HG03139 (cell line): ENCODE results near the gene HMCN2.

Source experiments
- ATAC-seq: cut with Tn5 transposase; IDR thresholded peaks from one replicate; pipeline ENCODE4 v1.9.1; 2021; ENCODE audit not compliant: unreplicated experiment

HMCN2 gene

DNA sequence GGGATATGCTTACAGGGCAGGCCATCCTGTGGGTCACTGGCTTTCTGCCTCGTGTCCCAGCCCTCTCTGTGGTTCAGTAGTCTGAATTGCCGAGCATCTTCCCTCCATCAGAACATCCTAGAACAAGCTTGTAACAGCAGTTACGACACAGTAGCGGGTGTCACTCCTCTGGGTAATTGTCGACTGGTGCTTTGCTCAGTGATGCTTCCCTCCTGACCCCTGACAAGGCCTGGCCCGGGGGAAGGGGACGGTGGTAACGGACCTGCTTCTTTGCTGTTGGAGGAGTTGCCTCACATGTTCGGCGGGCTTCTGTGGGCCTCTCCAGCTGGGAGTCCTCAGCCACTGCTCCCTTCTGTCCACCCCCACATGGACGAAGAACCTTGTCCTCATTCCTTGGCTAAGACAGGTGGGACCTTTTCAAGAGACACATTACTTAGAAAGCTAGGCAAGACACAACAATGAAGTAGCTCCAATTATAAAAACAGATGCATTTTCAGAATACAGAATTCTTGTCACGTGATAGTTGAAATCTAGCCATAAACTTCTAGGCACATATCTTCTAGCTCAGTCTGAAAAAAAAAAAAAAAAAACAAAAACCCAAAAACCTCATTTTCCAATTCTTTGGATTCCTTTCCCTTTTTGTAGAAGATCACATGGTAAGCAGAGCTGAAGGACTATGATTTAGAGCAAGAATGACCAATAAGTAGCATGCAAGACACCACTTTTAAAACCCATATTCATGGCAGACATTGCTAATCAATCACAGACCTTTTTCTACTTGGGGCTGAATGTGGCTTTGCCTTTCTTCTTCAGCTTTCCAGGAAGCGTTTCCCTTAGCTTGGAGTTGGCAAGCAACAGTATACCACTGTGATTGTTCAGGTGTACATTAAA, 25.0 kb downstream of the HMCN2 start:
- ATAC-seq, result no peak

DNA sequence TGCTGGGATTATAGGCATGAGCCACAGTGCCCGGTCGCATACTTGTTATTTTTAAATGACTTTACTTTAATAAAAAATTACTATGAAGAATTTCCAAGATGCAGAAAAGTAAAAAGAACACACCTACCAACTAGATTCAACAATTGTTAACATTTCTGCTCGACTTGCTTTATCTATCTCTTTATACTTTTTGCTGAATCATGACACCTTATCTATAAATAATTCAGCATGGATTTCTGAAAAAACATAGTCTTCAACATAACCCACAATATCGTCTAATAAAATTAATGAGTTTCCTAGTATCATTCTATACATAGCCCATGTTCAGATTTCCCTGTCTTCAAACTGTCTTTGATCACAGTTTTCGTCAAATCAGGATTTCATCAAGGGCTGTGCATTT, 25.9 kb downstream of the HMCN2 start:
- no peak for ATAC-seq

DNA sequence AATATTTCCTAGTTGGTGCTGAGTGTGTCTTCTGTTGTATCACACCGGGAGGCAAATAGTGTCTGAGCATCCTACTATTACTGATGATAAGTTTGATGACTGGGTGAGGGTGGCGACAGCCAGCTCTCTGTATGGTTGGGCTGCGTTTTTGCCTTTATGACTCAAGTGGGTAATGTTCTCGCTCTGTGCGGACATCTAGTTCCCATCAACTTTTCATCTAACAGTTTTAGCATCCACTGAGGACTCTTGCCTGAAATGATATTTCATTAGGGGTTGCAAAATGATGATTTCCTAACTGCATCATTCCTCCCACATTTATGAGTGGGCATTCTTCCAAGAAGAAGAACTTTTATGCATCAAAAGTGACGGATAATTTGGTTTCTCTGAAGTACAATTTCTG, 26.5 kb downstream of the HMCN2 start:
- ATAC-seq, result no peak

DNA sequence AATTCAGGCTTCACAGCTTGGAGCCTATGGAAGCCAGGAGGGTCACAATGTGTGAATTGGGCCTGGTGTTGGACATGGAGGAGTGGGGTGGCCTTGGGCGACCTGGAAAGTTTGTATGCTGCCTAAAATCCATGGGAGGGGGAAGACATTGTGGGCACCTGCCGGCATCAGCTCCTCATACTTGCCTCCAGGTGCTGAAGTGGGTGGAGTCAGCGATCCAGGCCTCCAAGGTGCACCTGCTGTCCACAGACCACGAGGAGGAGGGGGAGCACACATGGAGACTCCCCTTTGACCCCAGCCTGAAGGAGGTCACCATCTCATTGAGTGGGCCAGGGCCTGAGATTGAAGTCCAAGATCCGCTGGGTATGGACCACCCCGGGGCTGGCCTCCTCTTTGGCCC, 29.1 kb downstream of the HMCN2 start:
- no peak for ATAC-seq

DNA sequence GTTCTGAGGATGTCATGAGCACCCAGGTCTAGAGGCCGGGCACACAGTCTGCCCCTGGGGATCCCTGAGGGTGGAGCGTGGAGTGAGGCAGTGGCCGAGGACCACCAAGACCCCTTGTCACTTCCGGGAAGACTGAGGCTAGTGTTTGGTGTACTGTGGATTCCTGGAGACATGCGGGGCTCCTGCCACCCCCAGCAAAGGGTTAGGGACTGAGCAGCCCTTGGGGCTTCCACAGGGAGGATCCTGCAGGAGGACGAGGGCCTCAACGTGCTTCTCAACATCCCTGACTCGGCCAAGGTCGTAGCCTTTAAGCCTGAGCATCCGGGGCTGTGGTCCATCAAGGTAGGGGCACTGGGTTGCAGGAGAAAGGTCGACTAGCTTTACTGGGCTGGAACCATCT, 29.9 kb downstream of the HMCN2 start:
- no peak for ATAC-seq

DNA sequence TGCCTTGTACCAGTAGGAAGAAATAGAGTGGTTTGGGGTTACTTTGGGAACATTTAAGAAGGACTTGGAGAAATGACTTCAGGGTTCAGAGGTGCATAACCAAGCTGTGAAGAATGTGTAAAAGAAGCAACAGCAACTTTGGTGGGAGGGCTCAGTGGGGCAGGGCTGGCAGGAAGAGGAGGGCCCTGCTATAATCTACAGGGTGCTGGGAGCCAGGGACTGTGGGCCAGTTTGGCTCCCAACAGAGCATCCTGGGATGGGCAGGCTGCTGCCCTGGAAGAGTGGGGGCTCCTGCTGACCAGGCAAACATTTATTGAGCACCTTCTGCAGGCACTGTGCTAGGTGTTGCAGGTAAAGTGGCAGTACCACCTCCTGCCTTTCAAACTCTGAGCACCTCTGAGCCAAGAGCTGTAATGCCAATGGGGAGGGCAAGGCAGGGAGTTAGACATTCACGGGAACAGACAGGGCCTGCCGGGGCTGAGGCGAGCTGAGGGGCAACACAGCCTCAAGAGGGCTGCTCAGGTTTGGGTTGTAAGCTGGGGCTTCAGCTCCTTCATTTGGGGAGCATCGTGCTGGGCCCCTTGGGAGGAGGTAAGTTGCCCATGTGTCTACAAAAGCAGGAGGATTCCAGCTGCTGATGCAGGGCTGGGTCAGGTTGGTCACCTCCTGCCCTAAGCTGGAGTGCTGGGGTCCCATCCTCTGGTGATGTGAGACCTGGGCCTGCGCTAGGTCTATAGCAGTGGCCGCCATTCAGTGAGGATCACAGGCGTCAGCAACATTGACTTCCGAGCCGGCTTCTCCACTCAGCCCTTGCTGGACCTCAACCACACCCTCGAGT, 30.6 kb downstream of the HMCN2 start:
- no peak for ATAC-seq

DNA sequence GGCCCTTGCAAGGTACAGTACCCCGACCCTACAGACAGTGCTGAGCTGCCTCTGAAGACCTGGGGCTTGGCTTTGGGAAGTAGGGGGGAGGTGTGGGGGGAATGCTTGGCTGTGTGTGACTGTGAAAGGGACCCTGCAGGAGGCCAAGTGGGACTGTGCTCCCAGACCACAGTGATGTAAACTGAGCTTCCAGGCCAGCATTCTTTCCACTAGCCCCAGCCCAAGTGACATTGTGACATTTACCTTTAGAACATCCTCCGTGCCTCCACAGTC, 31.2 kb downstream of the HMCN2 start:
- no peak for ATAC-seq

DNA sequence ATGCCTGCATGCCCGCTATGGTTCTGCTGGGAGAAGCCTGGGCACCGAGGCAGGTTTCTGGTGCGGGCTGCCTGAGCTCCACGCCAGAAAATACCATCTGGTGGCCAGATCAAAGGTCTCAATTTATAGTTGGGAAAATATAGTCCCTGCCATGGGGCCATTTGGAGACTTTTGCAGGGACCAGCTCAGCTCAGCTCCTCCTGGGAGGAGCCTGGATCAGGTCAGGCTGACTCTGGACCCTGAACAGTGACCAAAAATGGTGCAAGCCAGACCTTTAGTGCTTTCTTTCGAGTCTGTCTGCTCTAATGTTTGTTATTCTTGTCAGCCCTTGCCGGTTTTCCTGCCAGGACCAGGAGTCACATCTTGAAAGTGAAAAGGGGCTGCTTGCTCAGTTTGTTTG, 31.8 kb downstream of the HMCN2 start:
- no peak for ATAC-seq

DNA sequence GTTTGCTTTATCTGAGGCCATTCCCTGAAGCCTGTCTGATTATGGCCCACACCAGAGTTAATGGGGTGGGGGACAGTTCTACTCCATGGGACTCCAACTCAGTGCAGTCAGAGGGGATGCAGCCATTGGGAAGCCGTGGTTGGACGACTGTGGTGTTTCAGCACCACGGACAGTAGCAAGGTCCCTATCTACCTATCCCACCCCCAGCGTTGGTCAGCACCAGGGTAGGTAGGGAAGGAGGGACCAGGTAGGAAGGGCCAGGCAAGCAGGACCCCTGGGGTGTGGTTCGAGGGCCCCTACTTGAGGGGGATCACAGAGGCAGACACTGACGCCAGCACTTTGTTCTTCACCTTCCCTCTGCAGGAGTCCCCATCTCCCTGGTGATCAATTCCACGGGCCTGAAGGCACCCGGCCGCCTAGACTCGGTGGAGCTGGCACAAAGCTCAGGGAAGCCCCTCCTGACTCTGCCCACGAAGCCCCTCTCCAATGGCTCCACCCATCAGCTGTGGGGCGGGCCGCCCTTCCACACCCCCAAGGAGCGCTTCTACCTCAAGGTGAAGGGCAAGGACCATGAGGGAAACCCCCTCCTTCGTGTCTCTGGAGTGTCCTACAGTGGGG, 33.2 kb downstream of the HMCN2 start:
- no peak for ATAC-seq

DNA sequence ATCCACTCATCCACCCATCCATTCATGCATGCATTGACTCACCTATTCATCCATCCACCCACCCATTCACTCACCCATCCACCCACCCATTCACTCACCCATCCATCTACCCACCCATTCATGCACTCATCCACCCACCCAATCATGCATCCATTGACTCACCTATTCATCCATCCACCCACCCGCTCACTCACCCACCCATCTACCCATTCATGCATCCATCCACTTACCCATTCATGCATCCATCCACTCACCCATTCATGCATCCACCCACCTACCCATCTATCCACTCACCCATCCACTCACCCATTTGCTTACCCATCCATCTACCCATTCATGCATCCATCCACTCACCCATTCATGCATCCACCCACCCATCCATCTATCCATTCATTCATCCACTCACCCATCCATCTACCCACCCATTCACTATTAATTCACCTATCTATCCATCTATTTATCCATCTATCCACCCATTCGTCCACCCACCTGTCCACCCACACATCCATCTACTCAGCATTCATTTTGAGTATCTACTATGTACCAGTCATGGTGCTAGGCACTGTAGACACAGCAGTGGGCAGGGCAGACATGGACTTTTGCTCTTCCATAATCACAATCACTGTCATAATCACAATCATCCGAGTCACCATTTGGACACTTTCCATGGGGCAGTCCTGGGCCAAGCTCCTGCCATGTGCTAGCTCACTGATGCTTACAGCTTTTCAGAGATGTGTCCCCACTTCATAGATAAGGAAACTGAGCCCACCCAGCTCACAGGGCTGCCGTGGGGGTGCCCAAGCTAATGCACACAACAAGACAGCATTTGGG, 34.4 kb downstream of the HMCN2 start:
- ATAC-seq, result no peak

DNA sequence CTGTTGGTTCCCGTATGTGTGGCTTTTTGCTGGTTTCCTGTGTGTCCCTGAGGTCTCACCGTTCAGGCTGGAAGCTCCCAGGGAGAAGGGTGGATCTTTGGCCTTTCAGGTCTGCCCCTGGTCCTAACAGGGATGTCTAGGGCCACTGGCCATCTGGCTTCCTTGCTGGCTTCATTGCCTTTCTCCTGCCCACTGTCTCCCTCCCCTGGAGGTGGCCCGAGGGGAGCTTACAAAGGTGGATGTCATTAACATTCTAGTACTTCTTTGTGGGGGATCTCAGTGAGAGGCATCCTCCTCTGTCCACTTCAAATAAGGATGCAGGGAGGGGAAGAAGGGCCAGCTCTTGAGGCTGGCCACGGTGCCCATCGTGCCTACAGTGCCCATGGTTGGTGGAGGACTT, 35.2 kb downstream of the HMCN2 start:
- ATAC-seq, result no peak

DNA sequence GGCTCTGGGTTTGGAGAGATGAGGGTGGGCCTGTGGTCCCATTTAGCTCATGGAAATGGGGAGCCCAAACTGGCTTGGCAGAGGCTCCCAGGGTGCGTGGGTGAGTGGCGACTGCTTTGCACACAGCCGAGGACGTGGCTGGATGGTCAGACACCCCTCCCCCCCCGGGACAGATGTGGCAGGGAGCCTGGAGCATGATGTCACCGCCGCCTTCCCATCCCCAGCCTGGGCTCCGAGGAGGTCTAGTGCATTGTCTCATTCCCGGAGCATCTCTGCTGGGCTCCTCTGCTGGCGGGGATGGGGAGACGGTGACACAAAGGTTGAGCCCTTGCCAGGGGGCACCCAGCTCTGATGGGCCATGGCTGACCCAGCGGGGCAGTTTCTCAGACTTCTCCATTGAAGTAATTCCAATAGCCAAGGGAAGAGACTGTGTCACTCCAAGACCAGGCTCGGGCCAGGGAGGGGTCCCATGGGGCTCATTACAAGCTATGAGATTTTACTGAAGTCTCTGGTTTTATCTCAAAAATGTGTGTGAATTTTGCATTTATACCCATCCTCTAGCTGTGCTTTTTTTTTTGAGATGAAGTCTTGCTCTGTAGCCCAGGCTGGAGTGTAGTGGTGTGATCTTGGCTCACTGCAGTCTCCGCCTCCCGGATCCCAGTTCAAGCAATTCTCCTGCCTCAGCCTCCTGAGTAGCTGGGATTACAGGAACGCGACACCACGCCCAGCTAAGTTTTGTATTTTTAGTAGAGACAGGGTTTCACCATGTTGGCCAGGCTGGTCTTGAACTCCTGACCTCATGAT, 36.1 kb downstream of the HMCN2 start:
- no peak for ATAC-seq

DNA sequence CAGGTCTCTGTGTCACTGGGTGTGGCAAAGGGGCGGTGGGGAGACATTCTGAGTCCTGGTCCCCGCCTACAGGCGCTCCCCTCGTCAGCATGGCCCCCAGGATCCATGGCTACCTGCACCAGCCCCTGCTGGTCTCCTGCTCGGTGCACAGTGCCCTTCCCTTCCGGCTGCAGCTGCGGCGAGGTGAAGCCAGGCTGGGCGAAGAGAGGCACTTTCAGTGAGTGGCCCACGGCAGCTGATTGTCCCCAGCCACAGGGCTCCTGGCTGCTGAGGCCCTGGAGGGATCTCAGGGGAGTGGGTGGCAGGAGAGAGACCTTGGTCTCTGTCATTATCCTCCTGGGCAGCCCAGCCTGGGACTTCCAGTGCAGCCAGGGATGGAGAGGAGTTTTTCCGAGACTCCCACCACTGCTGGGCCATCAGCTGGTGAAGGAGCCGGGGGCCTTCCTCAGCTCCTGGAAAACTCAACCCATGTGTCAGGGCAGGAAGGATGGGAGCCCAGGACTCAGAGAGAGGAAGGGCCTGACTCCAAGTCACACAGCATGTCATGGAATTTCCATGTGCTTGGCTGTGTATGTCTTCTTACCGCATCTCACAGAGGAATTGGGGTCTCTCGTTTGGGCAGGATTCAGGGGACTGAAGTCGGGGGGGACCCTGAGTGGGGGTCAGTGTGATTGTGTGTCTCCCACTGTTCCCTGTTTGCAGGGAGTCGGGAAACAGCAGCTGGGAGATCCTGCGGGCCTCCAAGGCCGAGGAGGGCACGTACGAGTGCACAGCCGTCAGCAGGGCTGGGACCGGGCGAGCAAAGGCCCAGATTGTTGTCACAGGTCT, 37.4 kb downstream of the HMCN2 start:
- no peak for ATAC-seq

DNA sequence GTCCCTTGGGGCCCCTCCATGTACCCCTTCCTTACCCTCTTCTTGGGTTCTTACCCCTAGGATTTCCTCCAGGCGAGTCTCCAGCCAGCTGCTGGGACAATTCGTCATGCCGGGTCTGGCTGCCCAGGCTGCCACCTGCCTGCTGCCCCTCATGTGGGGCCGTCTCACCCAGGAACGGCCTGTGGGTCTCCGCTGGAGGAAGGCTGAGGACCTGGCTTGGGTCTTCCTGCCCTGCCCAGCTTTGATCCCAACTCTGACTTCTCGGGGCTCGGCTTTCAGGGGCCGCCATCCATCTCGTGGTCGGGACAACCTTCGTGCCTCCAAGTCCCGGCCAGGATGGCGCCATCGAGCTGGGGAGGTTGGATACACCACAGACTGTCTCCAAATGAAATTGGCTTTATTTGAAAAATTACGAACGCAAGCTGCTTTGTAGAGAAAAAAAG, 38.1 kb downstream of the HMCN2 start:
- ATAC-seq, result no peak

DNA sequence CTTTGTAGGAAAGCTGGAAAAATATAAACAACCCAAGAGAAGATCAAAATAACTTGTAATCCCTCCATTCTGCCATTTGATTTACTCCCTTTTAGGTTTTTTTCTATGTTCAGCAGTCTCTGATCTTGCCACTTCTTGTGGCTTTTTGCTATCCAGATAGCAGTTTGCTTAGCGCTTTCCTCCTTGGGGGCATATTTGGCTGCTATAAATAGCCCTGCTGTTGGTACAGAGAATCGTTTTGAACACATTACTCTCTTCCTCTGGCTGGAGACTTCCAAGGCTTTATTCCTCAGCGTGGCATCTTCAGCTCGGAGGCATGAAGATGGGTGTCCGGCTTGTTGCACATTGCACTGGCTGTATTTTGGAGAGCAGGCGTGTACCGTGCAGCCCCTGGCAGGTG, 38.6 kb downstream of the HMCN2 start:
- ATAC-seq, result no peak

DNA sequence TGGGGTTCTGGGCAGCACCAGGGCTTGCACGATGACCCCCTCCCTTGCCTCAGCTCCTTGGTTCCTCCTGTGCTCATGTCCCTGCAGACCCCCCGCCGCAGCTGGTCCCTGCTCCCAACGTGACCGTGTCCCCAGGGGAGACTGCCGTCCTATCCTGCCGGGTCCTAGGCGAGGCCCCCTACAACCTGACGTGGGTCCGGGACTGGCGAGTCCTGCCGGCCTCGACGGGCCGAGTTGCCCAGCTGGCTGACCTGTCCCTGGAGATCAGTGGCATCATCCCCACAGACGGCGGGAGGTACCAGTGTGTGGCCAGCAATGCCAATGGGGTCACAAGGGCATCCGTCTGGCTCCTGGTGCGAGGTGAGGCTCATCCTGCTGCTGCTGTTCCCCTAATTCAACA, 39.1 kb downstream of the HMCN2 start:
- no peak for ATAC-seq

DNA sequence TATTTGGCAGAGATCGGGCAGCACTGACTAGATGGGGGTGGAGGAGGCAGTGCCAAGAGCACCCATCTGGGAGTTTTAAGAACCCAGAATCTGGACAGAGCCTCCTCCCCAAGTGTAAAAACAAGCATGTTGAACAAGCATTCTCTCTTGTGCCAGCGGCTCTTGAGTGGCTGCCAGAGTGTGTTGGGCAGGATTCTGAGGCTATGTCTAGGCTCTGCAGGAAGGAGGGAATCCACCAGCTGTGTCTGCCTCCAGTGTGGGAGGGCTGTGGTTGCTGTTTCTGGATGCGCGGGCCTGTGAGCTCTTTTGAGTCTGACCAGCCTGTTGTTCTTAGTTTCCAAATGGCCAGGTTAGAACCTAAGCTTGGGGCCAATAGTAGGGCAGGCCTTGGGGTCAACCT, 39.8 kb downstream of the HMCN2 start:
- ATAC-seq, result no peak

DNA sequence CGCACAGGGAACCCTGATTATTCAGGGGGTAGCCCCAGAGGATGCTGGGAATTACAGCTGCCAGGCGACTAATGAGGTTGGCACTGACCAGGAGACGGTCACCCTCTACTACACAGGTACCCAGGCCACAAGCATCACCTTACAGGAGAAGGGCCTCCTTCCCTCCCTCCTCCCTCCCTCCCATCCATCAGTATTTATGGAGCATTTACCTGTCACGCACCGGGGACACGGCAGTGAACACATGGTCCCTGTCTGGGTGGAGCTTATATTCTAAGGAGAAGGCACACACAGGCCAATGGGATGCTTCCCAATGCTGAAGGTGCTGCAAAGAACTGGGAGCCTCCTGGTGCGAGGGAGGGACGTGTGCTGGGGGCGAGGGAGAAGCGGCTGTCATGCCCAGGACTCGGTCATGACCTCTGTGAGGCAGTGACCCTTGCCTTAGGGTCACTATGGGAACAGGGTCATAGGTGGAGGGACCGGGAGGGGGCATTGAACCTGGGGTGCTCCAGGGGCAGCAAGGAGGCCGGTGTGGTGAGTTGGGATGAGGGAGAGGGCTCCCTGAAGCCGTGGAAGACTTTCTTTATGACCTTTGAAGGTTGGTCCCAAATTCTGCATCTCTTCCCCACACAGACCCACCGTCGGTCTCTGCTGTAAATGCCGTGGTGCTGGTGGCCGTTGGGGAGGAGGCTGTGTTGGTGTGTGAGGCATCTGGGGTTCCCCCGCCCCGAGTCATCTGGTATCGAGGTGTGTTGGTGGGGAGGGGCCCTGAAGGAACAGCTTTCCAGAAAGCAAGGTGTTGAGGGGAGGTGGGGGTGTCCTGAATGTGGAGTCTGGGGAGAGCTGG, 41.5 kb downstream of the HMCN2 start:
- no peak for ATAC-seq

DNA sequence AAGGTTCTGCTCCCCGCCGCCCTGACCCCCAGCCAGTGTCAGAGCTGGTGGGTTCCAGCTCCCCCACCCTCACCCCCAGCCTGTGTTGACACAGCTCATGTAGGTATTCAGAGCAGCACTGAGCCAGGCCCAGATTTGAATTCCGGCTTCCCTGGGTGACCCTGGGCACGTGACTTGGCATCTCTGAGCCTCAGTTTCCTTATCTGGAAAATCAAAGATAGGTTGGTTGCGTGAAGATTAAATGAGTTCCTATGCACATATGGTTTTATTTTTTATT, 42.0 kb downstream of the HMCN2 start:
- ATAC-seq, result no peak
